ENCODE data around the gene CIBAR2. TPM values are rescaled to one million over a fixed set of nuclear protein-coding genes. Genes with fewer than 3 reads are reported as not detected.

Gene CIBAR2
- total RNA-seq, 1 experiment from 2014 or later = not detected

- Histone ChIP-seq H3K79me2 (ENCODE audit: insufficient read depth, low read length) (no peaks in the 10 kb centered on the region), H2BK20ac (ENCODE audit: low read depth, low read length, poor library complexity, severe bottlenecking) (no peak overlapping the region), H2AK5ac (ENCODE audit: insufficient read length, low read length) (no peak overlapping the region), H3K23me2 (ENCODE audit: insufficient read length, low read depth, low read length, poor library complexity, severe bottlenecking) (no peaks in the 10 kb centered on the region), H3K9ac (ENCODE audit: extremely low read depth, insufficient read length, low read length) (no peak overlapping the region), H3K4me1 (ENCODE audit: insufficient read depth, low read length) (no peaks in the 10 kb centered on the region), H2BK120ac (ENCODE audit: low read depth, low read length, poor library complexity, severe bottlenecking) (no peak overlapping the region), H3K79me1 (ENCODE audit: insufficient read depth, low read depth, low read length, poor library complexity, severe bottlenecking) (no peaks in the 10 kb centered on the region), H3K27ac (ENCODE audit: insufficient read length, low read depth, low read length) (no peak overlapping the region), H3T11ph (ENCODE audit: low read length) (no peak overlapping the region), H2BK15ac (ENCODE audit: low read depth, low read length) (no peak overlapping the region), H3K9me3 (ENCODE audit: control insufficient read depth, low read depth, low read length) (no peaks in the 10 kb centered on the region), H4K8ac (replicated peaks; ENCODE audit: insufficient read length, low read depth, low read length) (no peak overlapping the region), H4K91ac (ENCODE audit: insufficient read length, low read depth, low read length) (no peak overlapping the region), H3K14ac (ENCODE audit: insufficient read depth, low read length) (no peak overlapping the region), H3K18ac (ENCODE audit: insufficient read length, low read depth, low read length) (no peak overlapping the region), H2AFZ (ENCODE audit: low read length) (no peak overlapping the region), H4K5ac (ENCODE audit: insufficient read length, low read depth, low read length) (no peak overlapping the region), H3K23ac (ENCODE audit: insufficient read length, low read depth, low read length) (no peak overlapping the region), H3K56ac (ENCODE audit: insufficient read length, low read depth, low read length) (no peak overlapping the region), H2BK12ac (ENCODE audit: insufficient read length, low read depth, low read length) (no peak overlapping the region), H4K20me1 (ENCODE audit: control insufficient read depth, insufficient read depth, insufficient read length) (no peaks in the 10 kb centered on the region), H3K4ac (ENCODE audit: low read depth, low read length) (no peak overlapping the region), H2BK5ac (ENCODE audit: insufficient read length, low read length) (no peak overlapping the region), H3K27me3 (ENCODE audit: insufficient read depth, low read length) (no peaks in the 10 kb centered on the region), H3K4me2 (ENCODE audit: insufficient read depth, insufficient read length, low read length) (no peak overlapping the region)
- H3K9me3 Mint-ChIP-seq = no peaks in the 10 kb centered on the region
- no peak overlapping the region for H3K4me3 Mint-ChIP-seq
- H3K4me1 Mint-ChIP-seq = peaks cover 9 to 16% of the 10 kb centered on the region in 2 experiments
- peaks cover 20% of the 10 kb centered on the region for H3K27me3 Mint-ChIP-seq (ENCODE audit: low read depth)
- no CpG with 5 or more reads among the region's 8 CpGs for WGBS (ENCODE audit: extremely low coverage, insufficient read length, low lambda C conversion rate)
- DNase-seq = no peak
- no peak overlapping the region for H3K27ac Mint-ChIP-seq
- H3K36me3 Mint-ChIP-seq (ENCODE audit: insufficient read depth in 1 of 3, low read depth in 3 of 3) = no peaks in the 10 kb centered on the region; a peak in 1 of 7 replicates
- TF ChIP-seq CTCF (conservative IDR thresholded peaks at IDR 0.05) = no peak
Measured at GRCh38 chr16:85051683-85052082, 60.6 kb downstream of the CIBAR2 start.

All from H9 (cell line).